CD4-positive, alpha-beta T cell treated with Interleukin-10 for 1 hour (primary cell): ENCODE results near the gene TEX11.
"Not testable (repeated sequence)": the region's sequence is repeated elsewhere in the genome, so short reads cannot be mapped to it uniquely, and the experiment has no call there.

ENCODE experiments used
- DNase-seq: peaks from one replicate; pipeline ENCODE4 v3.0.0-alpha.2; 2020

TEX11 gene

GRCh38 chrX:70754169-70754848 is 154.2 kb downstream of the TEX11 start:
- no peak for DNase-seq

GRCh38 chrX:70733774-70734173 is 174.7 kb downstream of the TEX11 start:
- not testable (repeated sequence) for DNase-seq

DNA sequence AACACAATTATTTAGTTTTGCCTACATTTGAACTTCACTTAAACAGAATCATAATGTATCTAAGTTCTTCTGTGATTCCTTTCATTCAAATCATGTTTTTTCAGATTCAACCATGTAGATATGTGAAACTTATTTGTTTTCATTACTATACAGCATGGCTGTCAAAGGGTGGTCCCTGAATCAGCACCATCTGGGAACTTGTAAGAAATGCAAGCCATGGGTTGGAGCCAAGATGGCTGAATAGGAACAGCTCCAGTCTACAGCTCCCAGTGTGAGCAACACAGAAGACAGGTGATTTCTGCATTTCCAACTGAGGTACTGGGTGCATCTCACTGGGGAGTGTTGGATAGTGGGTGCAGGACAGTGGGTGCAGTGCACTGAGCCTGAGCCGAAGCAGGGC is 180.6 kb downstream of the TEX11 start:
- not testable (repeated sequence) for DNase-seq

- DNase-seq = no peak
Measured at GRCh38 chrX:70720721-70721120, 187.8 kb downstream of the TEX11 start.

DNA sequence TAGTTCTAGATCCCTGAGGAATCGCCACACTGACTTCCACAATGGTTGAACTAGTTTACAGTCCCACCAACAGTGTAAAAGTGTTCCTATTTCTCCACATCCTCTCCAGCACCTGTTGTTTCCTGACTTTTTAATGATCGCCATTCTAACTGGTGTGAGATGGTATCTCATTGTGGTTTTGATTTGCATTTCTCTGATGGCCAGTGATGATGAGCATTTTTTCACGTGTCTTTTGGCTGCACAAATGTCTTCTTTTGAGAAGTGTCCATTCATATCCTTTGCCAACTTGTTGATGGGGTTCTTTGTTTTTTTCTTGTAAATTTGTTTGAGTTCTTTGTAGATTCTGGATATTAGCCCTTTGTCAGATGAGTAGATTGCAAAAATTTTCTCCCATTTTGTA is 197.2 kb downstream of the TEX11 start:
- DNase-seq = not testable (repeated sequence)

DNA sequence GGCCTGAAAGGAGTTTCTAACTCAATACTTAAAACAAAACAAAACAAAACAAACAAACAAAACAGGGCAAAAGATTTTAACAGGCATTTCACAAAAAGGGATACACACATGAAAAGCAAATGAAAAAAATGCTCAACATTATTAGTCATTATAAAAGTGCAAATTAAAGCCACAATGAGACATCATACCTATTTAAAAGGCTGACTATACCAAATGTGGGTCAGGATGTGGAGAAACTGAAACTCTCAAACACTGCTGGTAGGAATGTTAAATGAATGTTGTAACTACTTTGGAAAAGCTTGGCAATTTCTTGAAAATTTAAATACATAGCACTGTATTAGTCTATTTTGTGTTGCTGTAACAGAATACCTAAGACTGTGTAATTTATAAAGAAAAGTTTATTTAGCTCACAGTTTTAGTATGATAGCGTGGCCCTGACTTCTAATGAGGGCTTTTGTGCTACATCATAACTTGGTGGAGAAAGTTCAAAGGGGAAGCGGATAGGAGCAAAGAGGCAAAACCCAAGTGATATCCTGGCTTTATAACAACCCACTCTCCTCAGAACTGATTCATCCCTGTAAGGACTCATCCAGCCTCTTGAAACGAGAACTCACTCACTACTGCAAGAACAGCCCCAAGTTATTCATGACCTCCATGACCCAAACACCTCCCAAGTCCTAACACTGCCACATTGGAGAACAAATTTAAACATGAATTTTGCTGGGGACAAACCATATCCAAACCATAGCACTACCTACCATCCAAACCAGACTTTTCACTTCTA is 214.0 kb downstream of the TEX11 start:
- DNase-seq = no peak

DNA sequence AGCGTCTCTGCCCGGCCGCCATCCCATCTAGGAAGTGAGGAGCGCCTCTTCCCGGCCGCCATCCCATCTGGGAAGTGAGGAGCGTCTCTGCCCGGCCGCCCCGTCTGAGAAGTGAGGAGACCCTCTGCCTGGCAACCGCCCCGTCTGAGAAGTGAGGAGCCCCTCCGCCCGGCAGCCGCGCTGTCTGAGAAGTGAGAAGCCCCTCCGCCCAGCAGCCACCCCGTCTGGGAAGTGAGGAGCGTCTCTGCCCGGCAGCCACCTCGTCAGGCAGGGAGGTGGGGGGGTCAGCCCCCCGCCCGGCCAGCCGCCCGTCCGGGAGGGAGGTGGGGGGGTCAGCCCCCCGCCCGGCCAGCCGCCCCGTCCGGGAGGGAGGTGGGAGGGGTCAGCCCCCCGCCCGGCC is 229.1 kb downstream of the TEX11 start:
- DNase-seq = not testable (repeated sequence)

- no peak for DNase-seq
Measured at GRCh38 chrX:70675284-70675683, 233.2 kb downstream of the TEX11 start.

DNA sequence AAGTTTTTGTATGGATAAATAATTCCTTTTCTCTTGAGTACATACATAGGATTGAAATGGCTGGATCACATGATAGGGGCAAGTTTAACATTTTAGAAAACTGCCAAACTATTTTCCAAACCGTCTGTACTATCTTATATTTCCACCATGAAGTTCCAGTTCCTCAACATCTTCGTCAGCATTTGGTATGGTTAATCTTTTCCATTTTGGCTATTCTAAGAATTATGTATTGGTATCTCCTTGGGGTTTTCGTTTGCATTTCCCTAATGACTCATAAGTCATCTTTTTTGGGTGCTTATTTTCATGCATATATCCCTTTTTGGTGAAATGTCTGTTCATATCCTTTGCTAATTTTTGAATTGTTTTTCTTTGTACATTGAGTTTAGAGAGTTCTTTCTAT is 236.2 kb downstream of the TEX11 start:
- no peak for DNase-seq

DNA sequence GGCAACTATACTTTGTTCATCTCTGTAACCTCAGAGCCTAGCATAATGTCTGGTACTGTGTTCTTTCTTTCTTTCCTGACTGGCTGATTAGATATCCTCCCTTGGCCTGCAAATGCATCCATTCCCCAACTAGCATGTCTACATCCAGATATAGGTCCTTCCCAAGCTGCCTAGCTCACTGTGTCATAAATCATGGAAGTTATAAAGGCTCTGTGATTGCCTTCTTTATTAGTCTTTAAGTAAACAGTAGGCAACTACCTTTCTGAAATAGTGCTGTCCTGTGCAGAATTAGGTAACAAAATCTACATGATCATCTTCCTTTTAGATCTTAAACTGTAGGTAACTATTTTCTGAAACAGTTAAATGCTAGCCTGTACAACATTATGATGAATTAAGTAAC is 239.4 kb downstream of the TEX11 start:
- no peak for DNase-seq

GRCh38 chrX:70664726-70665125 is 243.8 kb downstream of the TEX11 start:
- DNase-seq = peak; percentile 30

- DNase-seq = not testable (repeated sequence)
Measured at GRCh38 chrX:70661124-70661523, 247.4 kb downstream of the TEX11 start.

- not testable (repeated sequence) for DNase-seq
Measured at GRCh38 chrX:70657546-70657945, 251.0 kb downstream of the TEX11 start.

DNA sequence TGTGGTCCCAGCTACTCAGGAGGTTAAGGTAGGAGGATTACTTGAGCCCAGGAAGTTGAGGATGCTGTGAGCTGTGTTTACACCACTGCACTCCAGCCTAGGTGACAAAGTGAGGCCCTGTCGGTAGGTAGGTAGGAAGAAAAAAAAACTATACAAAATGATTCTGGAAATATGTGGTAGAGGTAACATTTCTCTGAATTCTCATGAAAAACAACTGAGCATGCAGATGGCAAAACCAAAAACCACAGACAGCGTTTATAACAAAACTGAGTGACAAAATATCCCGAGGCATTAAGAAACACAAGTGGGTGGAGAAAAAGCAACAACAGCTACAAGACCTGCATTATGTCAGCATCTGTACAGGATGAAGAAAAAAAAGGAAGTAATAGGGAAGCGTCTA is 252.2 kb downstream of the TEX11 start:
- DNase-seq = no peak

DNA sequence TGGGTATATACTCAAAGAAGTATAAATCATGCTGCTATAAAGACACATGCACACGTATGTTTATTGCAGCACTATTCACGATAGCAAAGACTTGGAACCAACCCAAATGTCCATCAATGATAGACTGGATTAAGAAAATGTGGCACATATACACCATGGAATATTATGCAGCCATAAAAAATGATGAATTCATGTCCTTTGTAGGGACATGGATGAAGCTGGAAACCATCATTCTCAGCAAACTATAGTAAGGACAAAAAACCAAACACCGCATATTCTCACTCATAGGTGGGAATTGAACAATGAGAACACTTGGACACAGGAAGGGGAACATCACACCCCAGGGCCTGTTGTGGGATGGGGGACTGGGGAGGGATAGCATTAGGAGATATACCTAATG is 260.6 kb downstream of the TEX11 start:
- DNase-seq = not testable (repeated sequence)

GRCh38 chrX:70636218-70636617 is 272.3 kb downstream of the TEX11 start:
- DNase-seq = no peak

DNA sequence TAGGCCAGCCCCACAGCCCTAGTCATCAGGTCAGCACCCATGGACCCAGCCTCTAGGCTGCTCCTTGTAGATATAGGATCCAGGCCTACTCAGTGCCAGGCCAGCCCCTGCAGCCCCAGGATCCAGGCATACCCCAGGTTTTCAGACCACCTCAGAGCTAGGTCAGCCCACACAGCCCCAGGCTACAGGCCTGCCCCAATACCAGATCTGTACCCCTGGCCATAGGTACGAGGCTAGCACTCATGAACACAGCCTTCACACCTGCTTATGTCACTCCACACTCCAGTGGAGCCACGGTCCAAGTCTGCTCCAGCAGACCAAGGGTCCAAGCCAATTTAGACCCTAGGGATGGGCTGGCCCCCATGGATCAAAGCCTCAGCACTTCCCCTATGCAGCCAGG is 272.8 kb downstream of the TEX11 start:
- no peak for DNase-seq

DNA sequence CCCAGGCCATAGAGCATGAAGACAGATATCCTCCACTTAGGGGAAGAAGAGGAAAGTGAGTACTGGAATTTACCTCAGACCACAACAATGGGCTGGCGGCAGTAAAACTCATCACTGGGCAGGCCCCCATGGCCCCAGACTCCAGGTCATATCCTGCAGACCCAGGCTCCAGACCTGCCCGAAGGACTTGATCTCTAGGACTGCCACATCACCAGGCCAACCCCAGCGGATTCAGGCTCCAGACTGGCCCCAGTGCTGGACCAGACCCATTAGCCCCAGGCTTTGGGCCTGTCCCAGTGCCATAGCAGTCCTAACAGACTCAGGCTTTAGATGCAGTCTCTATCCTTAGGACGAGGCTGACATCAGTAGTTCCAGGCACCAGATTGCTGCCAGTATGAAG is 273.3 kb downstream of the TEX11 start:
- no peak for DNase-seq

GRCh38 chrX:70621743-70622142 is 286.8 kb downstream of the TEX11 start:
- DNase-seq = no peak

DNA sequence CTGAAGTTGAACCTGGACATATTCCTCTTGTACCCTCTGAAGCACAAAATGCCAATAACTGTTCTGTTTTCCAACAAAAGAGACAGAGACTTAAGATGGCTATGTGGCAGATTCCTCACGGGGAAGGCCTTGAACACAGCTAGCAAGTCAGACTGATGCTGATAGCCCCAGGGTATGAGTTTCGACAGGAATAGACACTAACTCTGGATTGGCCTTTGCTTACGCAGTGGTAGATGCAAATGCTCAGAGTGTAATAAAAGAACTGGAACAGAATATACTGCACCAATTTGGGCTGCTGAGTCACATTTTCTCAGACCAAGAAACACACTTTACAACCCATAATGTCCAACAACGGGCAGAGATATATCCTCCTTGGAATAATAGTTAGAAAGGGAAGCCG is 290.0 kb downstream of the TEX11 start:
- no peak for DNase-seq

DNA sequence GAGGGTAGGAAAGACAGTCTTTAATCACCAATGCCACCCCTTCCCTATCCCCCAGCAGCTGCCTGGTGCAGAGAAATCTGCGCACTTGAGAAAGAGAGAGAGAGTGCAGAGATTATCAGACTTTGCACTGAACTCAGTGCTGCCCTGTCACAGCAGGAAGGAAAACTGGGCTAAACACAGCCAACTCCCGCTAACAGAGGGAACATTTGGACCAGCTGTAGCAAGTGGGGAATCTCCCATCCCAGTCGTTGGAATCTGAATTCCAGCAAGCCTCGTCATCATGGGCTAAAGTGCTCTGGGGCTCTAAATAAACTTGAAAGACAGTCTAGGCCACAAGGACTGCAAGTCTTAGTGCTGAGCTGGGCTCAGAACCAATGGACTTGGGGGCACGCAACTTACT is 295.2 kb downstream of the TEX11 start:
- no peak for DNase-seq

DNA sequence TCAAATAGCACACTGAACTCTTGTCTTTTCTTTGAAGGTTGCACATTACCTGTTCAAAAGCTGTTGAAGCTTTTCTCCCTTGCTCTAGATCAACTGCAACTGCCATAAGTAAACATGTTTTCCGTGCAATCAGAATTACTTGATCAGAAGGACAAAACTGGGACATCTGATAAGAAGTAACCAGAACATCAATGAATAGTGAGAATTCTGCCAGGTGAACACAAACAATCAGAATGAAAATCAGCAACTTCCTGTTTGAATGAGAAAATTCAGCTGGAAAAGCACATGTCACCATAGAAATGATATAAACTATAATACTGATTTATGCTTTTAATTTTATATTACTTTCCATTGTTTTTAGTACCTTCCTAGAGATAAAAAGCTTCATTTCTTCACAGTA is 303.2 kb downstream of the TEX11 start:
- no peak for DNase-seq

DNA sequence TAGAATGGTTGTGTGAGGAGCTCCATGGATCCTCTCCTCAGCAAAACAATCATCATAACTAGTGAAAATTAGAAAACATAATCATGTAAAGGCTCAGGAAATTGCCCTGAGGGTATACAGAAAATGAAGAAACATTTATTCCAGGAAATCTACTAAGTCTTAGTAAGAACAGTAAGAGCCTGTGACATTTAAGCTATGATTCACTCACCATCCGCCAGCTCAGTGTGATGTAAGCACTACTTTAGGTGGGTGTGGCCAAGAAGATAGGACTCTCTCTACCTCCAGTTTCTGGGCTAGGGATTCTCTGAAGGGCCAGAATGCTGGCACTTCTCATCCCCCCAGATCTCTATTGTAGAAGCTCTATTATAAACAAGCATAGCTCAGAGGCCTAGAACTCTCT is 316.4 kb downstream of the TEX11 start:
- DNase-seq = no peak

DNA sequence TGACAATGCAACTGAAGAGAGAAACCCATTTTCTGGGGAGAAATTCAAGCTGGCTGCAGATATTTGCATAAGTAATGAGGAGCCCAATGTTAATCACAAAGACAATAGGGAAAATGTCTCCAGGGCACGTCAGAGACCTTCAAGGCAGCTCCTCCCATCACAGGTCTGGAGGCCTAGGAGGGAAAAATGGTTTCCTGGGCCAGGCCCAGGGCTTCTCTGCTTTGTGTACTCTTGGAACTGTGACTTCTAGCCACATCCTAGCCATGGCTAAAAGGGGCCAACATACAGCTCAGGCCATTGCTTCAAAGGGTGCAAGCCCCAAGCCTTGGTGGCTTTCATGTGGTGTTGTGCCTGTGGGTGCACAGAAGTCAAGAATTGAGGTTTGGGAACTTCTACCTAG is 321.4 kb downstream of the TEX11 start:
- DNase-seq = not testable (repeated sequence)

- DNase-seq = no peak
Measured at GRCh38 chrX:70577442-70577841, 331.1 kb downstream of the TEX11 start.
